GM12864 (cell line): ENCODE data around the gene SEMA6B.

Experiments used
- DNase-seq: peaks from one replicate; pipeline ENCODE4 v3.0.0-alpha.2; 2011; ENCODE audit warnings: low read depth
- H3K4me3 ChIP-seq: 2 replicates; pipeline ENCODE4 v1.5.1; 2011; ENCODE audit warnings: mild to moderate bottlenecking, low read depth, low read length, control low read depth
- TF ChIP-seq, protein P1 (sequence below): IDR thresholded peaks from 2 replicates; pipeline ENCODE4 v1.5.1; 2011; ENCODE audit warnings: low read depth, mild to moderate bottlenecking, moderate library complexity, low read length, control low read depth, inconsistent platforms; ENCODE audit errors: missing control alignments

Gene SEMA6B

DNA sequence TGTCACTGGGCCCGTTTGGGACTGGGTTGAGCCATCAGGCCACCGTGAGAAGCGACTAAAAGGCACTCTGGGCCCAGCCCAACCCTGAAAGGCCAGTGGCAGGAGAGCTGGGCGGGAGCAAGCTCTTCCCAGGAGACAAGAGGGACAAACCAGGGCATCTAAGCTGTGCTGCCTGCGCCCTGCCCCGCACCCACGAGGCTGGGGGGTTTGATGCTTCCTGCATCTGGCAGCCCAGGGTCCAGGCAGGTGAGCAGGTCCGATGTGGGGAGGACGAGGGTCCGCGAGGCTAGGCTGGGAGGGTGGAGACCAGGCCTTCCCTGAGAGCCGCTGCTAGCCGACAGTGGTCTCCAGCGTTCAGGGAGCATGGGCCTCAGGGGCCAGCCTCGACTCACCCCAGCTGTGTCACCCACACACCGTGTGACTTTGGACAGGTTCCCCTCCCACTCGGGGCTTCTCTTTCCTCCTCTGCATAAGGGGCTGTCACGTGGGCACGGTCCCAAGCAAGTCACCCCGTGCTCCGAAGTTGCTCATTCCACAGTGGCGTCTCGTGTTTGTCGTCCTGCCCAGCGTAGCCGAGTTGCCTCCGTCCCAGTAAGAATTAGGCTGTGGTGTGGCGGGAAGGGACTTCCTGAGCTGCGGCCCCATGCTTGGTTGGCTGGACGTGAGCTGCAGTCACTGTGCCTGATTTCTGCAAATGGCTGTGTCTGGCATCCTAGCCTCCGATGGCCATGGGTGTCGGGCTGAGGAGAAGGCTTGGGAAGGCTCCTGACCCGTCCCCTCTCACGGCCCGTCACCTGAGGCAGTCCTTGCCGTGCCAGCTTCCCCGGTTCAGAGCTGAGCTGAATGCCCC lies 57.0 kb downstream of the SEMA6B start:
- no peak overlapping the region for H3K4me3 ChIP-seq
- TF ChIP-seq, protein P1, sequence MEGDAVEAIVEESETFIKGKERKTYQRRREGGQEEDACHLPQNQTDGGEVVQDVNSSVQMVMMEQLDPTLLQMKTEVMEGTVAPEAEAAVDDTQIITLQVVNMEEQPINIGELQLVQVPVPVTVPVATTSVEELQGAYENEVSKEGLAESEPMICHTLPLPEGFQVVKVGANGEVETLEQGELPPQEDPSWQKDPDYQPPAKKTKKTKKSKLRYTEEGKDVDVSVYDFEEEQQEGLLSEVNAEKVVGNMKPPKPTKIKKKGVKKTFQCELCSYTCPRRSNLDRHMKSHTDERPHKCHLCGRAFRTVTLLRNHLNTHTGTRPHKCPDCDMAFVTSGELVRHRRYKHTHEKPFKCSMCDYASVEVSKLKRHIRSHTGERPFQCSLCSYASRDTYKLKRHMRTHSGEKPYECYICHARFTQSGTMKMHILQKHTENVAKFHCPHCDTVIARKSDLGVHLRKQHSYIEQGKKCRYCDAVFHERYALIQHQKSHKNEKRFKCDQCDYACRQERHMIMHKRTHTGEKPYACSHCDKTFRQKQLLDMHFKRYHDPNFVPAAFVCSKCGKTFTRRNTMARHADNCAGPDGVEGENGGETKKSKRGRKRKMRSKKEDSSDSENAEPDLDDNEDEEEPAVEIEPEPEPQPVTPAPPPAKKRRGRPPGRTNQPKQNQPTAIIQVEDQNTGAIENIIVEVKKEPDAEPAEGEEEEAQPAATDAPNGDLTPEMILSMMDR, result no peak
- no peak for DNase-seq

DNA sequence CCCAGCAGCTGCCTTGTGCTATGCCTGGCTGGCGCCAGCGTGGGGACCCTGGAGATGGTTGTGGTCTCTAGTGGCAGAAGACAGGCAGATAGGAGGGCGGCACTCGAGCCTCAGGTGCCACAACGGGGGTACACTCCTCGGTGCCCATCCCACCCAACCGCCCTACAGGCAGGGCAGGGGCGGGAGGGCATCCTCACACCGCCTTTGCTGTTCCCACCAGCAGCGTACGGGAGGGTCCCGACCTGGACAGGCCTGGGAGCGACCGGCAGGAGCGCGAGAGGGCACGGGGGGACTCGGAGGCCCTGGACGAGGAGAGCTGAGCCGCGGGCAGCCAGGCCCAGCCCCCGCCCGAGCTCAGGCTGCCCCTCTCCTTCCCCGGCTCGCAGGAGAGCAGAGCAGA lies 57.8 kb downstream of the SEMA6B start:
- TF ChIP-seq, protein P1, result no peak
- no peak for DNase-seq
- no peak overlapping the region for H3K4me3 ChIP-seq

DNA sequence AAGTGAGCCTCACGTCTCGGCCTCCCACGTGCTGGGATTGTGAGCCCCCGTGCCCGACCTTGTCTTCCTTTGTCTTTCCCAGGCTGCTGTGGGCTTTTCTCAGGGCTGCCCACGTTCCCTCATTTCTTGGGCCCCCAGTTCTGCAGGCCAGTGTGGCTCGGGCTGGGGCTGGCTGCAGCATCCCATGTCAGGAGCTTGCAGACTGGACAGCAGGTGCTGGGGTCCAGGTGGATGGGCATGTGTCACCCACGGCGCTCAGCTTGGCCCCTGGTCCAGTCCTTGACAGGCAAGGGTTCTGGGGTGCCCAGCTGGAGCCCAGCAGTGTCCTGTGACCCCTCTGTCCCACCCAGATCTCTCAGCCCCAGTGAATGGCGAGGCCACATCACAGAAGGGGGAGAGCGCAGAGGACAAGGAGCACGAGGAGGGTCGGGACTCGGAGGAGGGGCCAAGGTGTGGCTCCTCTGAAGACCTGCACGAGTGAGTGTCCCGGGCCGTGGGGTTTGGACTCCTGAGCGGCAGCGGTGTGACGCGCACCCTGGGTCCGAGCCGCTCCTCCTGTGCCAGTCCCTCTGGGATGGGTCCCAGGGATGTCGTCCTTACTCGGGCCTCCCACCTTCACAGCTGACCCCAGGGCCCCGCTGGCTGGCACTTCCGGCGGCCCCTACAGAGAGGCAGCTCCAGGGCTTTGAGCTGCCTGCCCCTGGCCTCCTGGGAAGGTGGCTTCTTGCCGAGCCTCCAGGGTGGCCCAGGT lies 58.5 kb downstream of the SEMA6B start:
- TF ChIP-seq, protein P1, result no peak
- DNase-seq, result no peak
- H3K4me3 ChIP-seq, result no peak overlapping the region

DNA sequence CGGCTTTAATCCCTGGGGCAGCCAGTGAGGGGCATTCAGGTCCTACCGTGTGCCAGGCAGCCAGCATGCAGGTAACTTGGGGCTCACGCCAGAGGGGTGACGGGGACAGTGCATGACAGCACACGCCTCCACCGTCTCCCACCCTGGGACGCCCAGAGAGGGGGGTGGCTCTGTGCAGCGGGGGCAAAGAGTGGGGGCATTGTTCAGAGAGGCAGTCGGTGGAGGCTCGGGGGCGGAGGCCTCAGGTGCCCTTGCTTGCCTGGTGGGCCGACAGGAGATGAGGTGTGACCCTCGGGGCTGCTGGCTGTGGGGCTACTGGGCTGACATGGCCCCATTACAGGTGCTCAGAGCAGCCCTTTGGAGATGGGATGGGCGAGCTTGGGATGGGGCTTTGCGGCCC lies 59.6 kb downstream of the SEMA6B start:
- DNase-seq, result no peak
- no peak overlapping the region for H3K4me3 ChIP-seq
- TF ChIP-seq, protein P1, result no peak

DNA sequence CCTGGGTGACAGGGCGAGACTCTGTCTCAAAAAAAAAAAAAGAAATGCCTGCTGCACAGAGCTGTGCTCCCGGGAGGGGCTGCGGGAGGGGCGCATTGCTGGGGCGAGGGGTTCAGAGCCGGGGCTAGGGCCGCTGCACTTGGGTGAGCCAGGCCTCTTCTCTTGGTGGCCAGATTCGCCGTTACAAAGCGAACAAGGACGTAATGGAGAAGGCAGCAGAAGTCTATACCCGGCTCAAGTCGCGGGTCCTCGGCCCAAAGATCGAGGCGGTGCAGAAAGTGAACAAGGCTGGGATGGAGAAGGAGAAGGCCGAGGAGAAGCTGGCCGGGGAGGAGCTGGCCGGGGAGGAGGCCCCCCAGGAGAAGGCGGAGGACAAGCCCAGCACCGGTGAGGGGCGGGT lies 60.2 kb downstream of the SEMA6B start:
- no peak overlapping the region for H3K4me3 ChIP-seq
- TF ChIP-seq, protein P1, result no peak
- DNase-seq, result no peak

DNA sequence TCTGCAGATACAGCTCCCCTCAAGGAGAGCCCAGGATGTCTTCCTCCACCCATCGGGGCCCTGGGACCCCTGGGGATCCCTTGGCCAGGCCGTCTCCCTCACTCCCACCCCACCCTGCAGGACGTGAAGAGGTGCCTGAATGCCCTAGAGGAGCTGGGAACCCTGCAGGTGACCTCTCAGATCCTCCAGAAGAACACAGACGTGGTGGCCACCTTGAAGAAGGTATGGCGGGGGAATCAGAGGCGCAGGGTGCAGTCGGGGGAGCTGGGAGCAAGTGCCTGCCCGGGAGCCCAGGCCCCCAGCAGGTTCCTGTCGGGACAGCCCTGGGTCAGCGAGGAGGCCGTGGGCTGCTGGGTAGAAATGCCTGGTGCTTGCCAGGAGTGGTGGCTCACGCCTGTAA lies 60.8 kb downstream of the SEMA6B start:
- DNase-seq, result no peak
- TF ChIP-seq, protein P1, result no peak
- no peak overlapping the region for H3K4me3 ChIP-seq
